ENCODE results near the gene MYO9B. TPM values are rescaled to one million over a fixed set of nuclear protein-coding genes. Genes with fewer than 3 reads are reported as not detected.

Gene MYO9B
- total RNA-seq, 1 experiment from 2014 or later, result 94.3 TPM

DNA sequence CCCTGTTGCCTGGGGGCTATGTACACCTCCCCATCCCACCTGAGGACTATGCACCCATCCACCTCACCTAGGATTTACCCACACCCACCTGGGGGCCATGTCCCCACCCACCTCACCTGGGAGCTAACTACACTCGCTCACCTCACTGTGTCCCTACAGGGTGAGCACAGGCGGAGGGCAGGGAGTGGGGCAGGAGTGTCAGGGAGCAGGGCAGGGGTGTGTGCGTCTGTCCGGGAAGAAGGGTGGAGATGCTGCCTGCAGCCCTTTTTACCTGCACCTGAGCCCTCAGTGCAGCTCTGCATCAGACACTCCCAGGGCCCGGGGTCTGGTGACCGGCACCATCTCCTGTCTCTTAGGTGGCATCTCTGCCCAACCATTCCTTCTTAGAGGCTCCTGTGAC lies 38.4 kb upstream of the MYO9B start:
- no peak for DNase-seq (ENCODE audit: low spot score)
- Mint-ChIP-seq H3K27ac (no peak overlapping the region), H3K4me3 (no peak overlapping the region), H3K36me3 (no peaks in the 10 kb centered on the region), H3K4me1 (no peaks in the 10 kb centered on the region), H3K27me3 (ENCODE audit: low read depth) (no peaks in the 10 kb centered on the region; the same call in 1 of the 2 replicates), H3K9me3 (peaks cover 3% of the 10 kb centered on the region; the same call in 1 of the 2 replicates)
- CTCF ChIA-PET, result interaction anchor here (1.0 kb wide), 1 partner anchor 15 kb away, joined by 3 read pairs; no protein-coding TSS in a partner anchor
- ATAC-seq, result no peak
- POLR2A ChIA-PET, result no interaction called here
- no peak for TF ChIP-seq NR3C1 (CRISPR knock-in tag; conservative IDR thresholded peaks at IDR 0.05; ENCODE audit: low read depth)
- no peak for TF ChIP-seq ESRRA (CRISPR knock-in tag; IDR thresholded peaks at IDR 0.05; ENCODE audit: borderline replicate concordance)
- no peak for TF ChIP-seq ATF3 (CRISPR knock-in tag; conservative IDR thresholded peaks at IDR 0.05)
- no peak for TF ChIP-seq JUN (CRISPR knock-in tag; IDR thresholded peaks at IDR 0.05)
- no peak for TF ChIP-seq NR2C2 (CRISPR knock-in tag; IDR thresholded peaks at IDR 0.05)
- TF ChIP-seq GTF2I (CRISPR knock-in tag; conservative IDR thresholded peaks at IDR 0.05), result no peak
- TF ChIP-seq, protein P1, sequence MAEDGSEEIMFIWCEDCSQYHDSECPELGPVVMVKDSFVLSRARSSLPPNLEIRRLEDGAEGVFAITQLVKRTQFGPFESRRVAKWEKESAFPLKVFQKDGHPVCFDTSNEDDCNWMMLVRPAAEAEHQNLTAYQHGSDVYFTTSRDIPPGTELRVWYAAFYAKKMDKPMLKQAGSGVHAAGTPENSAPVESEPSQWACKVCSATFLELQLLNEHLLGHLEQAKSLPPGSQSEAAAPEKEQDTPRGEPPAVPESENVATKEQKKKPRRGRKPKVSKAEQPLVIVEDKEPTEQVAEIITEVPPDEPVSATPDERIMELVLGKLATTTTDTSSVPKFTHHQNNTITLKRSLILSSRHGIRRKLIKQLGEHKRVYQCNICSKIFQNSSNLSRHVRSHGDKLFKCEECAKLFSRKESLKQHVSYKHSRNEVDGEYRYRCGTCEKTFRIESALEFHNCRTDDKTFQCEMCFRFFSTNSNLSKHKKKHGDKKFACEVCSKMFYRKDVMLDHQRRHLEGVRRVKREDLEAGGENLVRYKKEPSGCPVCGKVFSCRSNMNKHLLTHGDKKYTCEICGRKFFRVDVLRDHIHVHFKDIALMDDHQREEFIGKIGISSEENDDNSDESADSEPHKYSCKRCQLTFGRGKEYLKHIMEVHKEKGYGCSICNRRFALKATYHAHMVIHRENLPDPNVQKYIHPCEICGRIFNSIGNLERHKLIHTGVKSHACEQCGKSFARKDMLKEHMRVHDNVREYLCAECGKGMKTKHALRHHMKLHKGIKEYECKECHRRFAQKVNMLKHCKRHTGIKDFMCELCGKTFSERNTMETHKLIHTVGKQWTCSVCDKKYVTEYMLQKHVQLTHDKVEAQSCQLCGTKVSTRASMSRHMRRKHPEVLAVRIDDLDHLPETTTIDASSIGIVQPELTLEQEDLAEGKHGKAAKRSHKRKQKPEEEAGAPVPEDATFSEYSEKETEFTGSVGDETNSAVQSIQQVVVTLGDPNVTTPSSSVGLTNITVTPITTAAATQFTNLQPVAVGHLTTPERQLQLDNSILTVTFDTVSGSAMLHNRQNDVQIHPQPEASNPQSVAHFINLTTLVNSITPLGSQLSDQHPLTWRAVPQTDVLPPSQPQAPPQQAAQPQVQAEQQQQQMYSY (CRISPR knock-in tag; IDR thresholded peaks at IDR 0.05), result no peak
- TF ChIP-seq, protein P2, sequence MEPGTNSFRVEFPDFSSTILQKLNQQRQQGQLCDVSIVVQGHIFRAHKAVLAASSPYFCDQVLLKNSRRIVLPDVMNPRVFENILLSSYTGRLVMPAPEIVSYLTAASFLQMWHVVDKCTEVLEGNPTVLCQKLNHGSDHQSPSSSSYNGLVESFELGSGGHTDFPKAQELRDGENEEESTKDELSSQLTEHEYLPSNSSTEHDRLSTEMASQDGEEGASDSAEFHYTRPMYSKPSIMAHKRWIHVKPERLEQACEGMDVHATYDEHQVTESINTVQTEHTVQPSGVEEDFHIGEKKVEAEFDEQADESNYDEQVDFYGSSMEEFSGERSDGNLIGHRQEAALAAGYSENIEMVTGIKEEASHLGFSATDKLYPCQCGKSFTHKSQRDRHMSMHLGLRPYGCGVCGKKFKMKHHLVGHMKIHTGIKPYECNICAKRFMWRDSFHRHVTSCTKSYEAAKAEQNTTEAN (CRISPR knock-in tag; IDR thresholded peaks at IDR 0.05), result no peak
- TF ChIP-seq FOXK1 (CRISPR knock-in tag; IDR thresholded peaks at IDR 0.05), result no peak
- TF ChIP-seq, protein P3, sequence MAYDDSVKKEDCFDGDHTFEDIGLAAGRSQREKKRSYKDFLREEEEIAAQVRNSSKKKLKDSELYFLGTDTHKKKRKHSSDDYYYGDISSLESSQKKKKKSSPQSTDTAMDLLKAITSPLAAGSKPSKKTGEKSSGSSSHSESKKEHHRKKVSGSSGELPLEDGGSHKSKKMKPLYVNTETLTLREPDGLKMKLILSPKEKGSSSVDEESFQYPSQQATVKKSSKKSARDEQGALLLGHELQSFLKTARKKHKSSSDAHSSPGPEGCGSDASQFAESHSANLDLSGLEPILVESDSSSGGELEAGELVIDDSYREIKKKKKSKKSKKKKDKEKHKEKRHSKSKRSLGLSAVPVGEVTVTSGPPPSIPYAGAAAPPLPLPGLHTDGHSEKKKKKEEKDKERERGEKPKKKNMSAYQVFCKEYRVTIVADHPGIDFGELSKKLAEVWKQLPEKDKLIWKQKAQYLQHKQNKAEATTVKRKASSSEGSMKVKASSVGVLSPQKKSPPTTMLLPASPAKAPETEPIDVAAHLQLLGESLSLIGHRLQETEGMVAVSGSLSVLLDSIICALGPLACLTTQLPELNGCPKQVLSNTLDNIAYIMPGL (CRISPR knock-in tag; IDR thresholded peaks at IDR 0.05), result no peak
- TF ChIP-seq ZNF396 (CRISPR knock-in tag; IDR thresholded peaks at IDR 0.05; ENCODE audit: borderline replicate concordance), result no peak
- TF ChIP-seq HMGA2 (CRISPR knock-in tag; IDR thresholded peaks at IDR 0.05), result no peak
- TF ChIP-seq TEAD1 (CRISPR knock-in tag; IDR thresholded peaks at IDR 0.05), result no peak
- TF ChIP-seq, protein P4, sequence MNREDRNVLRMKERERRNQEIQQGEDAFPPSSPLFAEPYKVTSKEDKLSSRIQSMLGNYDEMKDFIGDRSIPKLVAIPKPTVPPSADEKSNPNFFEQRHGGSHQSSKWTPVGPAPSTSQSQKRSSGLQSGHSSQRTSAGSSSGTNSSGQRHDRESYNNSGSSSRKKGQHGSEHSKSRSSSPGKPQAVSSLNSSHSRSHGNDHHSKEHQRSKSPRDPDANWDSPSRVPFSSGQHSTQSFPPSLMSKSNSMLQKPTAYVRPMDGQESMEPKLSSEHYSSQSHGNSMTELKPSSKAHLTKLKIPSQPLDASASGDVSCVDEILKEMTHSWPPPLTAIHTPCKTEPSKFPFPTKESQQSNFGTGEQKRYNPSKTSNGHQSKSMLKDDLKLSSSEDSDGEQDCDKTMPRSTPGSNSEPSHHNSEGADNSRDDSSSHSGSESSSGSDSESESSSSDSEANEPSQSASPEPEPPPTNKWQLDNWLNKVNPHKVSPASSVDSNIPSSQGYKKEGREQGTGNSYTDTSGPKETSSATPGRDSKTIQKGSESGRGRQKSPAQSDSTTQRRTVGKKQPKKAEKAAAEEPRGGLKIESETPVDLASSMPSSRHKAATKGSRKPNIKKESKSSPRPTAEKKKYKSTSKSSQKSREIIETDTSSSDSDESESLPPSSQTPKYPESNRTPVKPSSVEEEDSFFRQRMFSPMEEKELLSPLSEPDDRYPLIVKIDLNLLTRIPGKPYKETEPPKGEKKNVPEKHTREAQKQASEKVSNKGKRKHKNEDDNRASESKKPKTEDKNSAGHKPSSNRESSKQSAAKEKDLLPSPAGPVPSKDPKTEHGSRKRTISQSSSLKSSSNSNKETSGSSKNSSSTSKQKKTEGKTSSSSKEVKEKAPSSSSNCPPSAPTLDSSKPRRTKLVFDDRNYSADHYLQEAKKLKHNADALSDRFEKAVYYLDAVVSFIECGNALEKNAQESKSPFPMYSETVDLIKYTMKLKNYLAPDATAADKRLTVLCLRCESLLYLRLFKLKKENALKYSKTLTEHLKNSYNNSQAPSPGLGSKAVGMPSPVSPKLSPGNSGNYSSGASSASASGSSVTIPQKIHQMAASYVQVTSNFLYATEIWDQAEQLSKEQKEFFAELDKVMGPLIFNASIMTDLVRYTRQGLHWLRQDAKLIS (CRISPR knock-in tag; IDR thresholded peaks at IDR 0.05; ENCODE audit: borderline replicate concordance), result no peak
- TF ChIP-seq SMAD3 (CRISPR knock-in tag; IDR thresholded peaks at IDR 0.05; ENCODE audit: borderline replicate concordance), result no peak
- no peak for TF ChIP-seq RELA (CRISPR knock-in tag; IDR thresholded peaks at IDR 0.05; ENCODE audit: borderline replicate concordance)
- TF ChIP-seq PRRX2 (CRISPR knock-in tag; IDR thresholded peaks at IDR 0.05), result no peak
- no peak for TF ChIP-seq ZNF219 (CRISPR knock-in tag; IDR thresholded peaks at IDR 0.05; ENCODE audit: borderline replicate concordance)
